Measurements from ENCODE around the gene ELFN2.
A peak's percentile ranks its signal among the peaks of the same experiment; 100 is the strongest.

Gene ELFN2

DNA sequence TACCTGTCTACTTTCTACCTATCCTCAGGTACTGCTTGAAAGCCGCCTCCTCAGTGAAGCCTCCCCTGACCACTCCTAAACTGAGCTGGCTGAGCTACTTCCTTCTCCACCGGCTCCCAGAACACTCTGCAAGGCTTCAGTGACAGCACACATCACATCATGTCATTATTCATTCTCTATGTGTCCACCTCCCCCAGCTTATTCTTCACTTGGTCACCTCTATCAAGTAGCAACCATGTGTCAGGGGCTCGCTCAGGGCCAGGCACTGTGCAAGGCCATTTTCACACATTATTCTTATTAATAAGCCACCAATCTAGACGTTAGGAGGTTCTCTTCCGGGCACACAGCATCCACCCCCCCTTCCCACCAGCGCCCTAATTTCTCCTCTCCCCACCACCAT, 3.7 kb upstream of the ELFN2 start:
- no peak overlapping the region for H3K27ac ChIP-seq
- TF ChIP-seq, protein P1, sequence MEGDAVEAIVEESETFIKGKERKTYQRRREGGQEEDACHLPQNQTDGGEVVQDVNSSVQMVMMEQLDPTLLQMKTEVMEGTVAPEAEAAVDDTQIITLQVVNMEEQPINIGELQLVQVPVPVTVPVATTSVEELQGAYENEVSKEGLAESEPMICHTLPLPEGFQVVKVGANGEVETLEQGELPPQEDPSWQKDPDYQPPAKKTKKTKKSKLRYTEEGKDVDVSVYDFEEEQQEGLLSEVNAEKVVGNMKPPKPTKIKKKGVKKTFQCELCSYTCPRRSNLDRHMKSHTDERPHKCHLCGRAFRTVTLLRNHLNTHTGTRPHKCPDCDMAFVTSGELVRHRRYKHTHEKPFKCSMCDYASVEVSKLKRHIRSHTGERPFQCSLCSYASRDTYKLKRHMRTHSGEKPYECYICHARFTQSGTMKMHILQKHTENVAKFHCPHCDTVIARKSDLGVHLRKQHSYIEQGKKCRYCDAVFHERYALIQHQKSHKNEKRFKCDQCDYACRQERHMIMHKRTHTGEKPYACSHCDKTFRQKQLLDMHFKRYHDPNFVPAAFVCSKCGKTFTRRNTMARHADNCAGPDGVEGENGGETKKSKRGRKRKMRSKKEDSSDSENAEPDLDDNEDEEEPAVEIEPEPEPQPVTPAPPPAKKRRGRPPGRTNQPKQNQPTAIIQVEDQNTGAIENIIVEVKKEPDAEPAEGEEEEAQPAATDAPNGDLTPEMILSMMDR (IDR thresholded peaks at IDR 0.05) = no peak
- peaks cover 91% of the 10 kb centered on the region for H3K27me3 ChIP-seq
- peaks cover 0 to 5% of the 10 kb centered on the region in 2 experiments for H3K4me1 ChIP-seq (ENCODE audit: control insufficient read depth in 1 of 2, insufficient read depth in 1 of 2, low read depth in 1 of 2, low read length in 1 of 2)
- H3K9me3 ChIP-seq = no peaks in the 10 kb centered on the region
- no peaks in the 10 kb centered on the region for H3K36me3 ChIP-seq
- H3K4me3 ChIP-seq (ENCODE audit: low read depth in 1 of 2, low read length in 1 of 2) = no peak overlapping the region

DNA sequence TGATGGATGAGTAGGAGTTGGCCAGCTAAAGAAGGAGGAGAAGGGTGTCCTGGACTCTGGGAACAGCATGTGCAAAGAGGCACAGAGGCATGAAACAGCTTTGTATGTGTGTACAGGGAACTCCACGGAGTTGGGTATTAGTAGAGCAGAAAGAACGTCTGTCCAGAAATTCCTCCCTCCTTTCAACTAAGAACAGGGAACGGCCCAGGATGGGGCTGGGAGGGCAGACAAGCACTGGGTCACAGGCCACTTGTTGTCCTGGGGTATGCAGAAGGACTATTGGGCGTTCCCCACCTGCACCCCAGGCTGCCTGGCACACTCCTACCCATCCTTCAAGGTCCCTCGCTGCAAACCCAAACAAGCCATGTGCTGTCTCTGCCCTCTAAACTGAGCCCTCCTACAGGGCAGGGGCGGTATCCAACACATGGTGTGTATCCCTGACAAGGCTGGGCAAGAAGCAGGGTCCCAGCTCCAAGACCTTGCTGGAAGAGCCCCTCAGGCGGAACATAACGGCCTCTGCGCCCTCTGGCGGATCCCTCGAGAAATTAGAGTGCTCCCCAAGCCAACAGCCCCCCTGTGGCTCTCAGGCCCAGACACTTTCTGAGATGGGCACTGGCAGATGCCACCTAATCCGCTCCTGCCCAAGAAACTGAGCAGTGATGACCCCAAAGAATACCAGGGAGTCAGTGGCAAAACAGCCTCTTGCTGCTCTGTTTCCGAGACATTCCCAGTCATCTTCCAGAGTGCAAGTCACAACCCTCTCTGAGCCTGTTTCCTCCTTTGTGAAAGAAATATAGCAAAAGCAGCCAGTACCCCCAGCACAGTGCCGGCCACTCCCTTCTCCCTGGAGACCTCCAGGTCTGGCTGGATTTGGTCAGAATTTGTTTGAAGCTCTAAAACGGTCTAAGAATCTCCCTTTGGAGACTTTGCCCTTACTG, 1.6 kb upstream of the ELFN2 start:
- H3K36me3 ChIP-seq = no peaks in the 10 kb centered on the region
- H3K27me3 ChIP-seq = peaks cover 100% of the 10 kb centered on the region
- TF ChIP-seq, protein P1 (IDR thresholded peaks at IDR 0.05) = peak; percentile 34
- no peaks in the 10 kb centered on the region for H3K9me3 ChIP-seq
- H3K27ac ChIP-seq = no peak overlapping the region
- H3K4me1 ChIP-seq (ENCODE audit: control insufficient read depth in 1 of 2, insufficient read depth in 1 of 2, low read depth in 1 of 2, low read length in 1 of 2) = peaks cover 0 to 5% of the 10 kb centered on the region in 2 experiments
- no peak overlapping the region for H3K4me3 ChIP-seq (ENCODE audit: low read depth in 1 of 2, low read length in 1 of 2)

GRCh38 chr22:37427711-37428635, 694 bp upstream of the ELFN2 start:
- Histone ChIP-seq H3K4me1 (ENCODE audit: control insufficient read depth in 1 of 2, insufficient read depth in 1 of 2, low read depth in 1 of 2, low read length in 1 of 2) (peaks cover 0 to 5% of the 10 kb centered on the region in 2 experiments), H3K27me3 (peaks cover 100% of the 10 kb centered on the region), H3K4me3 (ENCODE audit: low read depth in 1 of 2, low read length in 1 of 2) (no peak overlapping the region), H3K9me3 (no peaks in the 10 kb centered on the region), H3K27ac (no peak overlapping the region), H3K36me3 (no peaks in the 10 kb centered on the region)
- TF ChIP-seq, protein P1 (IDR thresholded peaks at IDR 0.05) = no peak

GRCh38 chr22:37426706-37427134, 559 bp downstream of the ELFN2 start:
- Histone ChIP-seq H3K4me1 (ENCODE audit: control insufficient read depth in 1 of 2, insufficient read depth in 1 of 2, low read depth in 1 of 2, low read length in 1 of 2) (peaks cover 0 to 5% of the 10 kb centered on the region in 2 experiments), H3K9me3 (no peaks in the 10 kb centered on the region), H3K36me3 (no peaks in the 10 kb centered on the region), H3K4me3 (ENCODE audit: low read depth in 1 of 2, low read length in 1 of 2) (no peak overlapping the region), H3K27me3 (peaks cover 100% of the 10 kb centered on the region), H3K27ac (no peak overlapping the region)
- TF ChIP-seq, protein P1 (IDR thresholded peaks at IDR 0.05) = no peak
